Measurements from ENCODE around the gene DSEL.

Gene DSEL

GRCh38 chr18:67500522-67501205, 15.9 kb downstream of the DSEL start:
- no peak for DNase-seq

DNA sequence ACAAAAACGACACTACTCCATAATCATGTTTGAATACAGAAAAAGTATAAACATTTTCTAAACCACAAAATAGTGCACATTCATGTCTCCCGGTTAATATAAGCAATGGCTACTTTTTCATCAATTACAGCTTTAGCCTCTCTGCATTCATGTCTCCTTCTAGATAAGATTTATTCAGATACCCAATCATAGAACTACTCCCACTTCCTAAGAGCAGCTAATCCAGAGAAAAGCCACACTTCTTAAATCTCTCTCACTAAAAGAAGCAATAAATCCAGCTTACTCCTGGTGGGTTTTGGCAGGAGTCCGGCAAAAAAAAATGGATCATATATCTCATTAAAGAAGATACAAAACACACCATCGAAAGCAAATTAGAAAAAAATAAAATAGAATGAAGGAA, 20.1 kb downstream of the DSEL start:
- DNase-seq, result no peak

GRCh38 chr18:67486534-67486933, 30.0 kb downstream of the DSEL start:
- no peak for DNase-seq

- no peak for DNase-seq
These were observed 30.9 kb downstream of the DSEL start for GRCh38 chr18:67485655-67486054.

DNA sequence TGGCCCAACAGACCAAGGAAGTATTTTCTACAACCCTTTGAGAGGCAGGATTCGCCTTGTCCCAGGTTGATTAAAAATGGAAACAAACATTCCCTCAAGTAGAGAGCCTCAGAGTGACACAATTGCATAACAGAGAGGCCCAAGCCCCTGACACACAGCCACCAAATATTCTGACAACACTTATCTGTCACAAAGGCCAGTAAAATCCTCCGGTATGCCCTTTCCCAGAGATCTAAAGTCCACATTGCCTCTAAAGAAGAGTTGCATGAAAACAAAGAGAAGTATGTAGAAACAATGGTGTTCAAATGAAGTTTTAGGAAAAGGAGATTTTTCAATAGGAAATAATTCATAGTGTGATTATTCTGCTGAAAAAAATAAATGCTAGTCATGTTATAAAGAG, 32.1 kb downstream of the DSEL start:
- DNase-seq, result no peak

GRCh38 chr18:67483952-67484351, 32.6 kb downstream of the DSEL start:
- DNase-seq, result no peak

- DNase-seq, result no peak
These were observed 33.3 kb downstream of the DSEL start for GRCh38 chr18:67483237-67483636.

DNA sequence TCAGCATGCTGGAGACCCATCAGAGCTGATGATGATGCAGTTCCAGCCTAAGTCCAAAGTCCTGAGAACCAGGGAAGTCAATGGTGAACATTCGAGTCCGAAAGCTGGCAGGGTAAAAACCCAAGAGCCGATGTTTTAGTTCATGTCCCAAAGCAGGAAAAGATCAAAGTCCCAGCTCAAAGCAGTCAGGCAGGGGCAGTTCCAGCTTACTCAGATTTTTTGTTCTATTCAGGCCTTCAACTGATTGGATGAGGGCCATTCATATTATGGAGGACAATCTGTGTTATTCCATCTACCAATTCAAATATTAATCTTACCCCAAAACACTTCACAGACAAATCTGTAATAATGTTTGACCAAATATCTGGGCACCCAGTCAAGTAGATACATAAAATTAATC, 38.3 kb downstream of the DSEL start:
- DNase-seq, result no peak

- no peak for DNase-seq
These were observed 39.0 kb downstream of the DSEL start for GRCh38 chr18:67477522-67477921.

GRCh38 chr18:67476585-67476984, 39.9 kb downstream of the DSEL start:
- DNase-seq, result no peak

DNA sequence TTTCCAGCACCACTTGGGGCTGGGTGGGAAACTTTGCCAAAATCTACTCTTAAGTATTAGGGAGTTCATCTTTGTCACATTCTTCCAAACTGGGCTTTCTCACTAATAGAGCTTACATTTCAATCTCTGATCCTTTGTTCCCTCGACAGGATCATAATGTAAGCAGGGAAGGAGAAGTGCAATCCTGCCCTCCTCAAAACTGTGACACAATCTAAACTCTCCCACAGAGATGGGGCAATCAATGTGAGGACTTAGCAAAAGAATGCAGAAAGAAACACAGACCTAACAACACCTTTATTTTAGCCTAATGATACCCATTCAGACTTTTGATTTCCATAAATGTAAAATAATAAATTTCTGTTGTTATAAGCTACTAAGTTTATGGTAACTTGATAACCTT, 40.8 kb downstream of the DSEL start:
- DNase-seq, result no peak

DNA sequence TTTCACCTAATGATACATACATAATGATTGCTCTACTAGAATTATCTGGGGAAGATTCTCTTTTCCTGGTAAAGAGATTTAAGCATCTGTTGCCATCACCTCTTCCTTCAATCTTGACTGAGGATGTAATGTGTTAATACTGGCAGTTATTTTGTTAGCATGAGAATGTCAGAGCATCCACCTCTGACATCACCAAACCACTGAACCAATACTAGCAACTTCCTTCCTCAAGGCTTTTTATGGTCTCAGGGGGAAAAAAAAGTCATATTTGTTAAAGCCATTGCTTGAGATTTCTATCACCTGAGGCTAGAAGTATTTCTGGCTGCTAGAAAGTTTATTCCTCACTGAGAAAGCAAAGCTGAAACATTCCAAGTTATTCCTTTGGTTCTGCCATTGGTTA, 48.5 kb downstream of the DSEL start:
- no peak for DNase-seq

DNA sequence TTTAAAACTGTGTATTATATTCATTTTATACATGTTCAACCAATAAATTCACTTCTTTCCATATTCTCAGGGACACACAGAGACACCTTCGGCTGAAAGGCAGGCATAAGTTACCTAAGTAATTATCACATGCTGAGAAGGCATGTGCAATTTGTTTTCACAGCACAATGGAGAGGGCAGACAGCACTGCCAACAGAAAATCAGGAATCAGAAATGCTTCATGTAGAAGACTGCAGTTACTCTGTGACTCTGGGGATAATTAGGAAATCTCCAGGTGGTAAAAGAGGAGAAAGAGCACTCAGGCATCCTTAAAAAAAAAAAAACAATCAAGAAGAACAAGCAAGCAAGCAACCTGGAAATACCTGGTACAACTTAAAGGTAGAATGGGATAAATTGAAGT, 49.3 kb downstream of the DSEL start:
- DNase-seq, result no peak

- DNase-seq, result no peak
These were observed 52.0 kb downstream of the DSEL start for GRCh38 chr18:67464499-67464898.

DNA sequence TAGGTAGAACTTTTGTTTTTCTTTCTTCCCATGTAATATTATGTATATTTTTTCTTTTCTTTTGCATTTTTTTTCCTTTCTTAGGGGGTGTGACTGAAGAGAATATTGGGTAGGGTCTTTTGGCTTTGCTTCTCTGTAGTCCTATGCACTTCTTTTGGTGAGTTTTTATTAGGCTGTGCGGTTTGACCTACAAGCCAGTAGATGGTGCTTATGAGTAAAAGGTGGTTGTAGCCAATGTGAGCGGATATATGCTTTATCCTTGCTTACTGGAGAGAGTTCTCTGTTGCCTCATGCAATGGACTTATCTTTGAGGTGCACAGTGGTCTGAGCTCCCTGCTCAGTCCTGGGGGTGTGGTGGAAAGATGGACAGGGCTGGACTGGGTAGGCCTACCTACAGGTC, 52.7 kb downstream of the DSEL start:
- DNase-seq, result no peak

GRCh38 chr18:67456711-67457110, 59.8 kb downstream of the DSEL start:
- no peak for DNase-seq
